IPS DF 19.7 (cell line): ENCODE measurements around the gene ZNF354C.

Source experiments
- DNase-seq: peaks from one replicate; pipeline ENCODE4 v3.0.0-alpha.2; 2013; ENCODE audit warnings: low read depth, low spot score

Gene ZNF354C

GRCh38 chr5:179127136-179128040, 67.2 kb downstream of the ZNF354C start:
- no peak for DNase-seq

GRCh38 chr5:179128041-179128365, 67.8 kb downstream of the ZNF354C start:
- no peak for DNase-seq

- DNase-seq: no peak
Observed at GRCh38 chr5:179128976-179129375, 68.8 kb downstream of the ZNF354C start.

GRCh38 chr5:179129607-179130071, 69.5 kb downstream of the ZNF354C start:
- no peak for DNase-seq

GRCh38 chr5:179130101-179130681, 70.0 kb downstream of the ZNF354C start:
- no peak for DNase-seq

- no peak for DNase-seq
Observed at GRCh38 chr5:179131321-179131835, 71.2 kb downstream of the ZNF354C start.

- DNase-seq: no peak
Observed at GRCh38 chr5:179131886-179132585, 71.9 kb downstream of the ZNF354C start.

- DNase-seq: no peak
Observed at GRCh38 chr5:179132586-179133355, 72.6 kb downstream of the ZNF354C start.
